ENCODE measurements around the gene ELMO1.

Gene ELMO1

GRCh38 chr7:36965625-36966024 is 483.0 kb downstream of the ELMO1 start:
- no peak for DNase-seq

DNA sequence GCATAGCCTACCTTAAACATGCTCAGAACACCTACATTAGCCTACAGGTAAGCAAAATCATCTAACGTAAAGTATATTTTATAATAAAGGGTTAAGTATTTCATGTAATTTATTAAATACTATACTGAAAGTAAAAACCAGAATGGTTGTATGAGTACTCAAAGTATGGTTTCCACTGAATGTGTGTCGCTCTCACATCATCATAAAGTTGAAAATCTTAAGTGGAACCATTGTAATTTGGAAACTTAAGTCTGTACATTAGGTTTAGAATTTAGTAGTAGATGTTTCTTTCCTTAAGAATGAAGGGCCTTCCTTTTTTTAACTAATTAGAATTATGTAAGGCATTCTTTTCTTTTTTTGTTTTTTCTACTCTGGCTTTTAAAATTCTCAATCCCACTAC is 484.4 kb downstream of the ELMO1 start:
- no peak for DNase-seq

GRCh38 chr7:36962367-36962766 is 486.3 kb downstream of the ELMO1 start:
- no peak for DNase-seq

- DNase-seq = no peak
Measured at GRCh38 chr7:36961693-36962092, 487.0 kb downstream of the ELMO1 start.

- no peak for DNase-seq
Measured at GRCh38 chr7:36961097-36961496, 487.6 kb downstream of the ELMO1 start.

GRCh38 chr7:36960105-36960504 is 488.6 kb downstream of the ELMO1 start:
- DNase-seq = no peak

GRCh38 chr7:36958111-36958733 is 490.4 kb downstream of the ELMO1 start:
- DNase-seq = no peak

GRCh38 chr7:36957620-36958019 is 491.0 kb downstream of the ELMO1 start:
- DNase-seq = no peak

GRCh38 chr7:36956814-36957213 is 491.9 kb downstream of the ELMO1 start:
- DNase-seq = no peak

DNA sequence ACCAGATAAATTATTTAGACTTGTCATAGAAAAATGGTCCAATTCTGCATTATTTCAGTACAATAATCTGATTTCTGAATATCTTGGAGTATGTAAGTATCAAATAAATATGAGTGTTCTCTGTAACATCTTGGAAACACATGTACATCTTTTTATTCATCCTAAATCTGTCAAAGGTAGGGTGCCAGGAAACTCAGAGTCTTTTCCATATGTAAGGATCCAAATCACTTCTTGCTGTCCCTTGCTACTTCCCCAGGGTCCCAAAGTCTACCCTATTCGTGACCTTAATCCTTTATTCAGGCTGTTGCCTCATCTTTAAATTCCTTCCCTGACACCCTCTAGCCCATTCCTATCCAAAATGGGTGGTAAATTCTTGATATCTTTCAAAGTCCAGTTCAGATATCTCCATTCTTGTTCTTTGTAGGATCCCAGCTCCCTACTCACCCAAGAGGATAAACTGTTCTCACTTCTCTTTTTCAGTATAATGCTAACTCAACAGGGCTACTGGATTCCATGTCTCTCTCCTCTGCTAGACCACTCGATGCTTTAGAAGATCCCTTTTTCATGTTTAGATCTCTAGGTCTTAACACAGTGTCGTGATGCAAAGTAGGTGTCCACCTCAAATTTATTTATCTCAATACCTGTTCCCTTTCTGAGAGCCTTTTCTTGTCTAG is 493.1 kb downstream of the ELMO1 start:
- DNase-seq = no peak

- no peak for DNase-seq
Measured at GRCh38 chr7:36951257-36951697, 497.4 kb downstream of the ELMO1 start.

- DNase-seq = no peak
Measured at GRCh38 chr7:36949711-36950600, 498.7 kb downstream of the ELMO1 start.

DNA sequence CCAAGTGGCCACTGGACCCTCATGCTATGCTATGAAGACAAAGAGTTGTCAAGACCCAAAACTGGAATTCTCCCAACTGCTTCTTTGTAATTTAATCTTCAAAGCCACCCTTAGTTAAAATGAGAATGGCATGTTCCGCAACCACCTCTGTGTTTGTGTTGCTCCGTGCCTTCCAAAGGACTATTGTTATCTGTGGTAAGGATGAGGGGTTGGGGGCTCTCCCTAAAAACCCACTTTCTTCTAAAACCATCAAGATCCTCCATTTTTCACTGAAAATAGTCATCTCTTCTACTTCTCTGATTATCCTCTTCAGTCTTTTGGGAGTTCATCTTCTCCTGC is 502.3 kb downstream of the ELMO1 start:
- no peak for DNase-seq

- no peak for DNase-seq
Measured at GRCh38 chr7:36945612-36946400, 502.9 kb downstream of the ELMO1 start.

- no peak for DNase-seq
Measured at GRCh38 chr7:36944838-36945237, 503.8 kb downstream of the ELMO1 start.

DNA sequence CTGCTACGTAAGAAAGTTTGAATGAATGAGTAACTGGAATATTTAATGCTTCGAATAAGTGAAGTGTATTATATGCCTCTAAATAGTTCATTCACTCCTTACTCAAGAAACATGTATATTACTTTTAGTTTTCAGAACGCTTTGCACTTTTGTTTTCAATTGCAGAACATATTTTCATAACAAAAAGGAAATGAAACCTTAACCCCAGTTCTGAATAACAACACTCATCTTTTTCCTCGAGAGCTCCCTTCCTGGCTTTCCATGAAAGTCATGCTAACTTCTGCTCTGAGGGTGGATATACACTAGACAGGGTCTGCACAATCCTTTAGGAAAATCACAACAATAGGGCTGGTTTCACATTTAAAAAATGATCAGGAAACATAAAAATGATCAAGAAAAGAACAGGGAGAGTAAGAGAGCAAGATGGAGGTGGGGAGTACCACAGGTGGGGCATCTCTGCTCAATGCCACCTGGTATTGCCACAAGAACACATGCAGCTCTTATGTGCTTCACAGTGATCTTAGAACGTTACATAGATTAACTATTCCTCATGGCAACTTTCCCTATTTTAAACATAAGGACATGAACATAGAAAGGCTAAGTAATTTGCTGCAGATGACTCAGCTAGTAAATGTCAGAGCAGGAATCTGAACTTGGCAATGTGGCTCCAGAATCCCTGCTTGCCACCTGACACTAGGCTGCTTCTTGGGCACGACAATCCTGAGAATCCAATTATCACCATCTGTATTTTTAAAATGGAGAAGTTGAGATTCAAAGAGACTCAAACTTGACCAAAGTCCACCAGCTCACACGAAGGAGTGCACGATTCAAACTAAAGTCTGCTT is 504.9 kb downstream of the ELMO1 start:
- DNase-seq = no peak

DNA sequence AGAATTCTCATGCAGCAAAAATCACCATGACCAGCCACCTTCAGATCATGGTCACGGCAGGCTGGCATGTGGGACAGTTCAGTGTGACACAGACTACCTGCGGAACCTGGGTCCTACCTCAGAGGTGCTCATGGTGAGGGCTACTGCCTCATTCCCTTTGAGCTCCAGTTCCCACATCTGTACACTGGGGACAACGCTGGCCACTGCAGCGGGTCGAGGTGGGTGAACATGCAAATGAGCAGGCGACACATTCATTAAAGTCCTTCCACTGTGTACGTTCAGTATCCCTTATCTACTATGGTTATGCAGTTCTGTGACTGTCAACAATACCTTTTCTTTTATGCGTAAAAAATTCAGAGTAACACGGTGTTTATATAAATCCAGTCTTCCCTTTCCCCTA is 505.7 kb downstream of the ELMO1 start:
- DNase-seq = no peak

GRCh38 chr7:36942541-36942940 is 506.1 kb downstream of the ELMO1 start:
- DNase-seq = no peak

DNA sequence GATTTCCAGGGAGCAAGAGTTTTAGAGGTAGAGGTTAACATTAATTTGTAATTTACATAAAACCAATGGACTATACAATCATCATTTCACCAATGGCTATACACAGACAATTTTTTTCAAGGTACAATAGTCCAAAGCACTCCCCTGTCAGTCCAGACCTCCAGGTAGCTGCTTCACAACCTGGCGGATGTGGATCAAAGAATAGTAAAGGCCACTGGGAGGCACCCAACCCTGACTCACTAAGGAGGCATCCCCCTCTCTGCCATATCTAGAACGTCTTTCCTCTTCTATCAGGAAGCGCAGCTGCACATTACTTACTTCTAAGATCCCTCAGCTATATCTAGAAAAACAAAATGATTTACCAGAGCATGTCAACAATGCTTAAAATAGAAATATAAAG is 506.6 kb downstream of the ELMO1 start:
- DNase-seq = no peak

DNA sequence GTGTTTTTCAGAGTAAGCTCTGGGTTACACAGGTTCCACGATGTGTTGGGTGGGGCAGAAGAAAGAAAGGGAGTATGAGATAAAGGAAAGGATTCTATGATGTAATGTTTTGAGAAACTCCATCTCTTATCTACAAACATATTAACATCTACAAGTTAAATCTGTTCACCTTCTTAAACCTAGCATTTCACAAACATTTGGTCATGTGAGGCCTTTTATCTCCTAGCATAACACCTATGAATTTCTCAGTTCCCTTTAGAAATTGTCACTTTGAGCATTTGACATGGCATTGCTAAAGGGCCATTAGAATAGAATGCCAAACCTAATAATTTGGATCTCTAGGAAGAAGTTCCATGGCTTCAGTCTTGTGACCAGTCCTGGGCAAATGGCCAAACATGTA is 507.3 kb downstream of the ELMO1 start:
- no peak for DNase-seq

DNA sequence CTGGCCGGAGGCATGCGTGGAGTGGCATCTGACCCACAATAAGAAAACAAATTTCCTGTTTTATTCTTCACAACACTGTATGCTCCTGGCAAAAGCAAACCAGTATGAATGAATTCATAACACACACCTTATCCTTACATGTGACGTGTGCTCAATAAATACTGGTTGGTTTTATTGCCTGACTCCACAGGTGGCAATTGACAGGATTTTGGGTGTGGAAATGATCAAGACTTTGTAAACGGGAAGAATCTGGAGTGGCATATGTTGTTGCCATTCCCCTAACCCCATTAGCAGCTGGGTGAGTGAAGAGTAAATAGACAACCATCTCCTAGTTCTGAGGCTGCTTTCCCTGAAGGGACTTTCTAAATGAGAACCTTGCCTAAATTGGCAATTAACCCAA is 508.8 kb downstream of the ELMO1 start:
- no peak for DNase-seq
